ENCODE data around the gene MYBPH.
A peak's percentile ranks its signal among the peaks of the same experiment; 100 is the strongest.

Gene MYBPH

GRCh38 chr1:203130358-203130985, 45.2 kb downstream of the MYBPH start:
- no peak overlapping the region for H2BK15ac ChIP-seq (replicated peaks; ENCODE audit: low read depth)
- no peaks in the 10 kb centered on the region for H3K36me3 ChIP-seq (ENCODE audit: control insufficient read depth, insufficient read depth, low read length)
- no peak overlapping the region for H3K4ac ChIP-seq (ENCODE audit: low read depth, low read length)
- H2BK120ac ChIP-seq (ENCODE audit: low read depth, low read length) = no peak overlapping the region
- H3K27me3 ChIP-seq (ENCODE audit: insufficient read depth, low read length, poor library complexity) = no peaks in the 10 kb centered on the region
- H3K4me1 ChIP-seq (ENCODE audit: control insufficient read depth, low read depth, low read length) = peaks cover 23% of the 10 kb centered on the region
- no peaks in the 10 kb centered on the region for H3K79me1 ChIP-seq (ENCODE audit: low read length)
- WGBS (ENCODE audit: extremely low coverage, insufficient coverage, low lambda C conversion rate) = no CpG with 5 or more reads among the region's 3 CpGs
- H3K56ac ChIP-seq (ENCODE audit: low read length) = no peak overlapping the region
- no peak for DNase-seq
- H3K4me2 ChIP-seq (ENCODE audit: low read length) = no peak overlapping the region
- H3K27ac ChIP-seq (ENCODE audit: low read depth, low read length) = no peak overlapping the region
- H2AK5ac ChIP-seq (ENCODE audit: low read length) = no peak overlapping the region
- H3K9ac ChIP-seq (ENCODE audit: low read length) = no peak overlapping the region
- H3K23ac ChIP-seq (ENCODE audit: low read length) = no peak overlapping the region
- H2BK5ac ChIP-seq (ENCODE audit: low read length) = no peak overlapping the region
- H4K8ac ChIP-seq (ENCODE audit: low read depth, low read length) = no peak overlapping the region
- H3K79me2 ChIP-seq (ENCODE audit: control insufficient read depth, insufficient read depth, low read length) = peaks cover 2% of the 10 kb centered on the region
- H3K4me3 ChIP-seq (ENCODE audit: low read length) = no peak overlapping the region
- no peak overlapping the region for H3K18ac ChIP-seq (ENCODE audit: low read length)
- no peak overlapping the region for H4K5ac ChIP-seq (ENCODE audit: low read length)

DNA sequence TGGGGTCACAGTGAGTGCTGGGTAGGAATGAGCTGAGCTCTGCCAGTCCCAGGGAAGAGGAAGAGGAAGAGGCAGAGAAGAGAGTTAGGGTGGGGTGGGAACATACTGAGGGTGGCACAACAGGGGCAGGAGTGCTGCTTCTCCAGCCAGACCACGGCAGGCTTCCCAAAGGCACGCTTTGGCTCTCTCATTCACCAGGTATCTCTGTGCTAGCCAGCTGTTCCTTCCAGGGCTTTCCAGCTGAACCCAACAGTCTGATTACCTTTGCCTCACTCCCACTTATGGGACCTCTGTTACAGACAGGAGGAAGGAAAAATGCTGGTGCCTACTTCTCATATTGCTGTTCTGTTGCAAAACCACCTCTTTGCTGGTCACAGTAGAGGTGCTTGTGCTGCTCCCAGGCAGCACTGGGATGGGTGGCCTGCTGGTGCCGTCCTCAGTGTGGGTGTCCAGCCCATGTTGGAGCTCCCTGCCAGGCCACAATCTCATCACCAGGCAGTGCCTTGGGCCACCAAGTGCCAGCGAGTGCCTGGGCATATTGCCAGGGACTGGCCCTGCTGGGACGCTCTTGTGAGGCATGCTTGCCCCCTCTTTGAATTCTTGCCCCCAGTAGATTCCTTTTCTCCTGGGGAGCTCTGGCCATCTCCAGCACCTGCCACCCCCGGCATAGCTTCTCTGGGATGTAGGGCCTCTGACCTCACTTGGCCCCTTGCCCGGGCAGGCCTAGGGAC, 46.0 kb downstream of the MYBPH start:
- H3K23ac ChIP-seq (ENCODE audit: low read length) = no peak overlapping the region
- H2BK120ac ChIP-seq (ENCODE audit: low read depth, low read length) = no peak overlapping the region
- no peaks in the 10 kb centered on the region for H3K36me3 ChIP-seq (ENCODE audit: control insufficient read depth, insufficient read depth, low read length)
- H3K4me3 ChIP-seq (ENCODE audit: low read length) = no peak overlapping the region
- H3K27ac ChIP-seq (ENCODE audit: low read depth, low read length) = no peak overlapping the region
- H3K27me3 ChIP-seq (ENCODE audit: insufficient read depth, low read length, poor library complexity) = no peaks in the 10 kb centered on the region
- H3K56ac ChIP-seq (ENCODE audit: low read length) = peak overlapping the region; percentile 51
- no CpG with 5 or more reads among the region's 7 CpGs for WGBS (ENCODE audit: extremely low coverage, insufficient coverage, low lambda C conversion rate)
- H3K9ac ChIP-seq (ENCODE audit: low read length) = no peak overlapping the region
- H3K18ac ChIP-seq (ENCODE audit: low read length) = no peak overlapping the region
- no peak overlapping the region for H4K8ac ChIP-seq (ENCODE audit: low read depth, low read length)
- H2BK5ac ChIP-seq (ENCODE audit: low read length) = no peak overlapping the region
- peaks cover 23% of the 10 kb centered on the region for H3K4me1 ChIP-seq (ENCODE audit: control insufficient read depth, low read depth, low read length)
- no peak overlapping the region for H2BK15ac ChIP-seq (replicated peaks; ENCODE audit: low read depth)
- no peaks in the 10 kb centered on the region for H3K79me1 ChIP-seq (ENCODE audit: low read length)
- no peak for DNase-seq
- no peak overlapping the region for H4K5ac ChIP-seq (ENCODE audit: low read length)
- H2AK5ac ChIP-seq (ENCODE audit: low read length) = no peak overlapping the region
- H3K79me2 ChIP-seq (ENCODE audit: control insufficient read depth, insufficient read depth, low read length) = peaks cover 2% of the 10 kb centered on the region
- no peak overlapping the region for H3K4me2 ChIP-seq (ENCODE audit: low read length)
- H3K4ac ChIP-seq (ENCODE audit: low read depth, low read length) = no peak overlapping the region

GRCh38 chr1:203128716-203129500, 46.7 kb downstream of the MYBPH start:
- H3K56ac ChIP-seq (ENCODE audit: low read length) = peak overlapping the region; percentile 87
- no CpG with 5 or more reads among the region's 29 CpGs for WGBS (ENCODE audit: extremely low coverage, insufficient coverage, low lambda C conversion rate)
- no peak overlapping the region for H4K8ac ChIP-seq (ENCODE audit: low read depth, low read length)
- H3K27ac ChIP-seq (ENCODE audit: low read depth, low read length) = no peak overlapping the region
- no peak overlapping the region for H2BK120ac ChIP-seq (ENCODE audit: low read depth, low read length)
- no peak overlapping the region for H3K18ac ChIP-seq (ENCODE audit: low read length)
- H3K79me2 ChIP-seq (ENCODE audit: control insufficient read depth, insufficient read depth, low read length) = peaks cover 2% of the 10 kb centered on the region
- H3K79me1 ChIP-seq (ENCODE audit: low read length) = no peaks in the 10 kb centered on the region
- no peak overlapping the region for H4K5ac ChIP-seq (ENCODE audit: low read length)
- H3K4me1 ChIP-seq (ENCODE audit: control insufficient read depth, low read depth, low read length) = peaks cover 20% of the 10 kb centered on the region
- no peak for DNase-seq
- H3K36me3 ChIP-seq (ENCODE audit: control insufficient read depth, insufficient read depth, low read length) = no peaks in the 10 kb centered on the region
- H3K23ac ChIP-seq (ENCODE audit: low read length) = peak overlapping the region; percentile 90
- H2BK15ac ChIP-seq (replicated peaks; ENCODE audit: low read depth) = no peak overlapping the region
- H3K27me3 ChIP-seq (ENCODE audit: insufficient read depth, low read length, poor library complexity) = no peaks in the 10 kb centered on the region
- H3K4me2 ChIP-seq (ENCODE audit: low read length) = peak overlapping the region; percentile 76
- H2BK5ac ChIP-seq (ENCODE audit: low read length) = no peak overlapping the region
- no peak overlapping the region for H3K4me3 ChIP-seq (ENCODE audit: low read length)
- no peak overlapping the region for H3K4ac ChIP-seq (ENCODE audit: low read depth, low read length)
- H3K9ac ChIP-seq (ENCODE audit: low read length) = peak overlapping the region; percentile 54
- peak overlapping the region; percentile 61 for H2AK5ac ChIP-seq (ENCODE audit: low read length)

DNA sequence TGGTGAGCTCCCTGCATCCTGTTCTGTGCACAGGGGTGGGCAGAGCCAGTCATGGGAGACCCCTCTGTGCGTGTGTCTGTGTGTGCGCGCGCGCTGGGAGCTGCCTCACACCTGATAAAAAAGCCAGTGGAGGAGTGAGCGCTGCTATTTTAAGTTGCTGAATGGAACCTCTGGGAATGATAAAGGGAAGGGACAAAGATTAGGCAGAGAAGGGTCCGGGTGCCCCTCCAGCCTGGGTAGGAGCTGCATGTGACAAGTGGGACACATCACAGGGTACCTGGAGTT, 47.3 kb downstream of the MYBPH start:
- no peak overlapping the region for H3K4ac ChIP-seq (ENCODE audit: low read depth, low read length)
- H3K36me3 ChIP-seq (ENCODE audit: control insufficient read depth, insufficient read depth, low read length) = no peaks in the 10 kb centered on the region
- H3K4me2 ChIP-seq (ENCODE audit: low read length) = peak overlapping the region; percentile 76
- H2AK5ac ChIP-seq (ENCODE audit: low read length) = peak overlapping the region; percentile 61
- peak overlapping the region; percentile 57 for H3K18ac ChIP-seq (ENCODE audit: low read length)
- no peak overlapping the region for H2BK15ac ChIP-seq (replicated peaks; ENCODE audit: low read depth)
- no peaks in the 10 kb centered on the region for H3K27me3 ChIP-seq (ENCODE audit: insufficient read depth, low read length, poor library complexity)
- H2BK120ac ChIP-seq (ENCODE audit: low read depth, low read length) = no peak overlapping the region
- H4K5ac ChIP-seq (ENCODE audit: low read length) = no peak overlapping the region
- no peaks in the 10 kb centered on the region for H3K79me1 ChIP-seq (ENCODE audit: low read length)
- H3K27ac ChIP-seq (ENCODE audit: low read depth, low read length) = peak overlapping the region; percentile 78
- WGBS (ENCODE audit: extremely low coverage, insufficient coverage, low lambda C conversion rate) = no CpG with 5 or more reads among the region's 7 CpGs
- peak overlapping the region; percentile 28 for H3K4me3 ChIP-seq (ENCODE audit: low read length)
- peak overlapping the region; percentile 90 for H3K23ac ChIP-seq (ENCODE audit: low read length)
- peaks cover 2% of the 10 kb centered on the region for H3K79me2 ChIP-seq (ENCODE audit: control insufficient read depth, insufficient read depth, low read length)
- H4K8ac ChIP-seq (ENCODE audit: low read depth, low read length) = no peak overlapping the region
- peaks cover 16% of the 10 kb centered on the region for H3K4me1 ChIP-seq (ENCODE audit: control insufficient read depth, low read depth, low read length)
- peak overlapping the region; percentile 54 for H3K9ac ChIP-seq (ENCODE audit: low read length)
- no peak overlapping the region for H2BK5ac ChIP-seq (ENCODE audit: low read length)
- H3K56ac ChIP-seq (ENCODE audit: low read length) = peak overlapping the region; percentile 87
- DNase-seq = no peak

DNA sequence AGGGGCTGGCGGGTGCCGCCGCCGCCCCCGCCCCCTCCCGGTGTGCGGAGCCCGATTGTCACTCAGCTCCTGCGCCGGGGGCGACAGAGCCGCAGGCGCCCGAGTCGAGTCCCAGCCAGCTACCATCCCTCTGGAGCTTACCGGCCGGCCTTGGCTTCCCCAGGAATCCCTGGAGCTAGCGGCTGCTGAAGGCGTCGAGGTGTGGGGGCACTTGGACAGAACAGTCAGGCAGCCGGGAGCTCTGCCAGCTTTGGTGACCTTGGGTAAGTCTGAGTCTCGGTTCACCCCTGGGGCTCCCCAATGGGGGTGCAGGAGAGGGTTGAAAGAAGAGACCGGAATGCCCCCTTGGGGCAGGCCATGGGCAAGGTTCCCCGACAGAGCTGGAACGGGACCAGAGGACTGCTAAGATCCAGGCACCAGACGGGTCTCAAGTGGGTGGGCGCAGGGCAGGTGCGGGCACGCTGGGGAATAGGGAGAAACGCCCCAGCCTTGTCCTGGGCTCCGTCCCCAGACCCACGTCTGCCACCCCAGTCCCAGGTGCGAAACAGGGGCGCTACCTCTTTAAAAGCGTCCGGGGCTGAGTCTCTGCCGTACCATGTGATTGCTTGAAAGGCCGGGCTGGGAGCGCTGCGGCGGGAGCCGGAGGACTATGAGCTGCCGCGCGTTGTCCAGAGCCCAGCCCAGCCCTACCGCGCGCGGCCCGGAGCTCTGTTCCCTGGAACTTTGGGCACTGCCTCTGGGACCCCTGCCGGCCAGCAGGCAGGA, 47.8 kb downstream of the MYBPH start, which contains the start of gene ADORA1:
ADORA1 (plus strand) TSS at position 61 of the 765 bp plus-strand sequence. CDS start 1,116 bp downstream, outside the sequence.
- Histone ChIP-seq H2BK5ac (ENCODE audit: low read length) (peak within 1 kb of the TSS; percentile 42), H2BK120ac (ENCODE audit: low read depth, low read length) (peak within 1 kb of the TSS; percentile 69), H3K9ac (ENCODE audit: low read length) (peak within 1 kb of the TSS; percentile 54), H3K36me3 (ENCODE audit: control insufficient read depth, insufficient read depth, low read length) (no peaks in the 10 kb centered on the region), H3K4me1 (ENCODE audit: control insufficient read depth, low read depth, low read length) (peaks cover 16% of the 10 kb centered on the region), H3K79me1 (ENCODE audit: low read length) (no peaks in the 10 kb centered on the region), H3K56ac (ENCODE audit: low read length) (peak within 1 kb of the TSS; percentile 87), H2AK5ac (ENCODE audit: low read length) (peak within 1 kb of the TSS; percentile 61), H3K79me2 (ENCODE audit: control insufficient read depth, insufficient read depth, low read length) (peaks cover 2% of the 10 kb centered on the region), H4K8ac (ENCODE audit: low read depth, low read length) (no peak within 1 kb of the TSS), H3K23ac (ENCODE audit: low read length) (peak within 1 kb of the TSS; percentile 90), H3K4me2 (ENCODE audit: low read length) (peak within 1 kb of the TSS; percentile 76), H3K27ac (ENCODE audit: low read depth, low read length) (peak within 1 kb of the TSS; percentile 78), H3K18ac (ENCODE audit: low read length) (peak within 1 kb of the TSS; percentile 62), H3K4ac (ENCODE audit: low read depth, low read length) (peak within 1 kb of the TSS; percentile 84), H3K4me3 (ENCODE audit: low read length) (peak within 1 kb of the TSS; percentile 44), H3K27me3 (ENCODE audit: insufficient read depth, low read length, poor library complexity) (no peaks in the 10 kb centered on the region), H4K5ac (ENCODE audit: low read length) (no peak within 1 kb of the TSS), H2BK15ac (replicated peaks; ENCODE audit: low read depth) (no peak within 1 kb of the TSS)
- peak; percentile 87 for DNase-seq
- WGBS (ENCODE audit: extremely low coverage, insufficient coverage, low lambda C conversion rate) = no CpG with 5 or more reads among the region's 51 CpGs
